NCI-H1417 treated with DMSO at 0.1 percent for 48 hours (cell line): ENCODE data around the gene RELCH.

ENCODE experiments used
- DNase-seq: peaks from one replicate; lab custom pipeline; 2025; lab: John Stamatoyannopoulos, UW

Gene RELCH

GRCh38 chr18:62321201-62321600 lies 134.1 kb downstream of the RELCH start:
- no peak for DNase-seq

DNA sequence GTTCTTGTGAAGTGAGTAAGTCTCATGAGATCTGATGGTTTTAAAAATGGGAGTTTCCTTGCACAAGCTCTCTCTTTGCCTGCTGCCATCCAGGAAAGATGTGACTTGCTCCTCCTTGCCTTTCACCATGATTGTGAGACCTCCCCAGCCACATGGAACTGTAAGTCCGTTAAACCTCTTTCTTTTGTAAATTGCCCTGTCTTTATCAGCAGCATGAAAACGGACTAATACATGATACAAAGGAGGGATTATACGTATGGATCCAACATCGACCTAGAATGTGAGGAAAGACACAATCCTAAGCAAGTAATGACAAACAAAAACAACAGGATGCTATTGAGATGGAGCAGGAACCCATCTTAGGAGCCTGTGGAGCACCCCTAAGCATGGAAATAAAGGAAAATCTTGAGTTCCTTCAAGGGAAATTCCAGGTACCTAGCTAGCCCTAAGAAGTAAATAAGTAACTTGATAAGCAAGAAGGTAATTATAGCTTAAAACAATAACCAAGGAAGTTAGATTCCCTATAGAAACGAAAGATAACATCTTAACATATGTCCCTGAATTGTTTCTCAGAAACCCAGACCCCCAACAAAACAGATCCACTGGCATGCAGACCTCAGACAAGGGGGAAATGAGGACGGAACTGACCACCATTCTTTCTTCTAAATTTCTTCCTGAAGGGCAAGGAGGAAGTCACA lies 136.6 kb downstream of the RELCH start:
- no peak for DNase-seq

- no peak for DNase-seq
Observed at GRCh38 chr18:62324181-62324828, 137.2 kb downstream of the RELCH start.

DNA sequence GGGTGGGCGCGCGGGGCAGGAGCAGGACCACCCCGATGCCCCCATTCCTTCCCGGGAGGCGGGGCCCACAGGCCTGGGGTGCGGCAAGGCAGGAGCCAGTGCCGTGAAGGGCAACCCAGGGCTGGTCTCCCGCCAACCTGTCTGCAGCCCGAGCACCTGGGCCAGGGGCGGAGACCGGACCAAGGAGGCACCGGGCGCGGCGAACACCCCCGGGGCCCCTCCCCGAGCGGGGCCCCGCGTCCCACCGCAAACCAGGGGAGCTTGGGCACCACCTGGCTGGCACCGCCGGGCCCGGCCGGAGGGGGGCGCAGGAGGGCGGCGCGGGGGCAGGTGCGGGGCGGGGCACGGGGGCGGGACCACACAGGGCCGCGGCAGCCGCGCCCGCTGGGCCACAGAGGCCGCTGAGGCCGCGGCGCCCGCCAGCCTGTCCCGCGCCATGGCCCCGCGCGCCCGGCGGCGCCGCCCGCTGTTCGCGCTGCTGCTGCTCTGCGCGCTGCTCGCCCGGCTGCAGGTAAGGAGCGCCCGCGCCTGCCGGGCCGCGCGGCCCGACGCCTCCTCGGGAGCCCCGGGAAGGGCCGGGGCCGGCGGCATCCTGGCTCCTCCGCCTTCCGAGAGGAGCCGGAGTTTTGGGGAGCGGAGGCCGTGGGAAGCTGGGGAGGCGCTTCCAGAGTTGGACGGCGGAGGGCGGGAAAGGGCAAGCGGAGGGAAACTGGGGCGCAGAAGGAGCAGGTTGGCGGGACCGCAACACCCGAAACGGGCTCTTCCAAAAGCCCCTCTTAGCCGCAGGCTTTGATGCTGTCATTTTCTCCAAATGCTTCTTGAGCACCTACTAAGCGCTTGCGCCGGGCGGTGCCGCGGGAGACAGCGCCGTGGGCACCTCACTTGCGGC lies 138.1 kb downstream of the RELCH start, which contains the start of gene TNFRSF11A:
Gene TNFRSF11A, plus strand, starts transcription at position 394 of the 889 bp plus-strand sequence. Its CDS starts 43 bp downstream, at position 437.
- no peak for DNase-seq

DNA sequence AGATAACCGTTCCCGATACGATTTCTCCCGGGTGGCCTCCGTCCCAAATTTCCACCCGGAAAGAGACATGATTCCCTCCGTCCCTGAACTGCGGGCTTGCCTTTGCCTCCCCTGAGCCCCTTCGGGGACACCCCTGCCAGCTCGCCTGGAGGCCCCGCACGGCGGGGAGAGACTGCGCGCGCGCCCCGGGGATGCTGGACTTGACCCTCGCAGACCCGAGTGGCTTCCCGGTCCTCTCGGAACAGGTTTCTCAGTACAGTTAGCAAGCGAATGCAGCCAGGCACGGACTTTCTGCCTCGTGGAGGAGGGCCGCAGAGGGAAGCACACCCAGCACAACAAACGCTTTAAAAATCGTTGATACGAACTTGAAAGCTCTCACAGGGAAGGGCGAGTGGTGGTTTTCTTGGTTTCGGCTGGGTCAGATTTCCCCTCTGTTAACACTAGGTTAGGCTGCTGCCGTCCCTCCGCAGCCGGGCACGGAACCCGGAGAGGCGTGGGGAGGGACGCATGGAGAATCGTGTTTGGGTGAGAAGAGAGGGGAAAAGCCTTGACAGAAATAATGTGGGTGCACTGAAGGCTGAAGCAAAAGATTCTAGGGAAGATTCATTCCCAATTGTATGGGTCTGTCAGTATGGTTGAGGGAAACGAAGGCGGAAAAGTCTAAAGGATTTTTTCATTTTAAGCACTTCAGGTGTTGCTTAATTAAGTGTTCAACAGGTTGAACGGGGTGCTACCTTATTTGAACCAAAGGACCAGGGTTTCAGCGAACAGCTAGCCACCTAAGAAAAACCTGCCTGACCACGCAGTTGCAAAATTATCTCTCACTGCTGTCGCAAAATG lies 139.0 kb downstream of the RELCH start:
- DNase-seq = no peak

DNA sequence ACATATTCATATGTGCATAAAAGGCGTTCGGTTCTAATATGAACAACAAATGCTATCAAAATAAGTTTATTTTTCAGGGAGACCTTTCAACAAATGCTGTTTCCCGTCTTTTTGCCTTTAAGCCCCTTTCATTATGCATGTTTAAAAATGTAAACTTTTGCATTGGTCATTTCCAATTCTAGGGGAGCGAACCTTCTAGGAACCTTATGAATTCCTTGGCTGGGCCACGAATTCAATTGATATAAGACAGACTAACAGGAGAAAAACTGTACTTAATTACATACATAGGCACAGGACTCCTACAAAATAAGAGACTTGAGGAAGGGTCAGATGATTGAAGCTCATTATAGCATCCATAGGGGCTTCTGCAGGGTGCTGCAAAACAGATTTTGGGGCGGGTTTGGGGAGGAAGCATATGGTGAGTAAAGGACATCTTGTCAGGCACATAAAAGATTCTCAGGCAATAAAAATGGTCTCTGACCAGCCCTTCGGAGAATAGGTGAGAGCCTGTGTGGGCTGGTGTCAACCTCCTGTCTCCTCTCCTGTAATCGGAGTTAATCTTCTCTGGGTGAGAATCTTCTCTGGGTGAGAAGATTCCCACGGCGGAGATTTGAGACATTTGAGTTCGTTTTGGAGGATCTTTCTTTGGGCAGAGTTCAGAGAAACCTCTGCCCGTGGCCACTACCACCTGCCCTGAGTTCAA lies 139.7 kb downstream of the RELCH start:
- no peak for DNase-seq

DNA sequence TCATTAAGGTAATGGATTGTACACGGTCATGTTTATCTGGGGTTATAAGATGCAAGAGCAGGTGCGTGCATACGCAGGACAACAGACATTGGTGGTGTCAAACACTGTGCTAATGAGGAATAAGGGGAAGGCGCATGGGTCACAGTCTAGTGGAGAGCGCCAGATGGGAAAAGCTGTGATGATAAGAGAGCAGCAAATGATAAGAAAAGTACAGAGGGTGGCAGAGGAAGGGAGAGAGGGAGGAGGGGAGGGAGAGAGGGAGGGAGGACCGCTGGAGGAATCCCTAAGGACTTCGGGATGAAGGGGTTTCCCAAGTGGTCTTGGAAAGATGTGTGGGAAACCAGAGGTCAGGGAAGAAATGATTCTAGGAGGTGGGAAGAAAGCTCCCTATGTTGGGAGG lies 140.9 kb downstream of the RELCH start:
- DNase-seq = no peak

GRCh38 chr18:62328586-62329525 lies 141.8 kb downstream of the RELCH start:
- DNase-seq = no peak

- no peak for DNase-seq
Observed at GRCh38 chr18:62329691-62330454, 142.8 kb downstream of the RELCH start.

DNA sequence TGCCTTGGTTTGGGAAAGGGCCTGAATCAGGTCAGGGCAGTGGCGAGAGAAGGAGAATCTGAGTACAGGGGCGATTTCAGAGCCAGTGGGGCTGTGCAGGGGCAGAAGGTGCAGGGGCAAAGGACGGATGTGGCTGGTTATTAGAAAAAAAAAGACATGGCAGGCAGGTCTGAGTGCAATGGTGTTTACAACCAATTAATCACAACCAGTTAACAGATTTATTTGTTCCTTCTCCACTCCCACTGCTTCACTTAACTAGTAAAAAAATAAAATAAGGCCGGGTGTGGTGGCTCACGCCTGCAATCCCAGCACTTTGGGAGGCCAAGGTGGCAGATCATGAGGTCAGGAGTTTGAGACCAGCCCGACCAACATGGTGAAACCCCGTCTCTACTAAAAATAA lies 143.6 kb downstream of the RELCH start:
- no peak for DNase-seq

DNA sequence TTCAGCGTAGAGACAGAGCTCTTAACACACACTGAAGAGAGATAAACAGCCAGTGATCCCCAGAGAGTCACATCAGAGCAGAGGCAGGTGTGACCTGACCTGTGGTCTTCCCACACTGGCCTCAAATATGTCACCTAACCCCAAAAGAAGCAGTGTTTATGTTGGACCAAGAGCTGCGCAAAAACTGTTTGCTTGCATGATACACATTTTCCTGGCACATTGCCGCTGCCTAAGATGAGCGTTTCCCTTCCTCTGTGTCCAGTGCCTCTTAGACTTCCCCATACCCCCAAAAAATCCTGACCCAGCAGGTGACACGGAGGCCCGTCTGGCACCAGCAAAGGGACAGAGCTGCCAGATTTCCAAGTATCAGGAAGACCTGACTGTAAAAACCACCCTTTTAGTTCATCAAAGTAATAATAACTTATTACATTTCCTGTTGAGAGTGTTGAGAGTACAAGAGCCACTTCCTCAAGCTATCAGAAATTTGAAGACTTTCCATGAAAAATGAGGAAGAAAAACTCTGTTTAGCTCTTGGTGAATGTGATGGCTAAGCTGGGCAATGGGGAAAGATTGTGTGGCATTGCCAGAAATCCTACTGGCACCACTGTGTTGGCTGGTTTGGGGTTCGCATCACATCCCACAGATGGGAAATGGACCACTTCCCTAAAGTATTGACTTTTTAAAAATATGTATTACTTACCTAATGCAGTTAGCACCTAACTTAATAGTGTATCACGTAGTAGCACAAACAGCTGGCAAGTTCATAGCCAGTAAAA lies 144.7 kb downstream of the RELCH start:
- DNase-seq = no peak

DNA sequence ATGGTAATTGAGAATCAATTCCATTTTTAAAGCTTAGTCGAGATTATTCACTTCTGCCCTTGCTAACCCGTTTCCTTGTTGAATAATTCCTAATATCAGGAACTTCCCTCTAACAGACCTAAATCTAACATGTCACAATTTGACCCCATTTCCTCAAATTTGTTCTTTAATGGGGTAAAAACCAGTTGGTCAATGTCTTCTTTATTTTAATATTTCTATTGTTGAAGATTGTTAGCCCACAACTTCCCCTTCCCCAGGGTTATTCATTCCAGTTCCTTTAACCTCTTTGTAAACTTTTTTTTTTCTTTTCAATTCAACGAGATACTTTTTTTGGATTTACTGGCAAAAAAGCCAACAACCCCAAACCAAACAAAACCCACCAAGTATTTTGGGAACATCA lies 145.4 kb downstream of the RELCH start:
- DNase-seq = no peak

GRCh38 chr18:62332964-62333695 lies 146.1 kb downstream of the RELCH start:
- DNase-seq = no peak

DNA sequence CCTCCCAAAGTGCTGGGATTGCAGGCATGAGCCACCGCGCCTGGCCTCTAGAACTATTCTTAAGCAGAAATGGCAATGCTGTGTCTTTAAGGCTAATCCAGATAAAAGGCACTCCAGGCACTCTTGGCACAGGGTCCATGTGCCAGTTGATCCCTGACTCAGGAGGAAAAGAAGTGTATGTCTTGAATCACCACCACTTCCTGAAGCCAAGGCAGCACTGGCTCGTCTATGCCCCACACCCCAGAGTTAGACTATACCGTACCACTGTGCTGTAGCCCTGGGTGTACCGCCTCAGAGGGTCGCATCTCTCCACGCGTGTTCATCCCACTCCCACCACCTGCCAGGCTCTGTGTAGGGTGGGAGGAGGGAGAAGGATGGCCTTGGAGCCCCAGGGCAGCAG lies 147.1 kb downstream of the RELCH start:
- DNase-seq = no peak

DNA sequence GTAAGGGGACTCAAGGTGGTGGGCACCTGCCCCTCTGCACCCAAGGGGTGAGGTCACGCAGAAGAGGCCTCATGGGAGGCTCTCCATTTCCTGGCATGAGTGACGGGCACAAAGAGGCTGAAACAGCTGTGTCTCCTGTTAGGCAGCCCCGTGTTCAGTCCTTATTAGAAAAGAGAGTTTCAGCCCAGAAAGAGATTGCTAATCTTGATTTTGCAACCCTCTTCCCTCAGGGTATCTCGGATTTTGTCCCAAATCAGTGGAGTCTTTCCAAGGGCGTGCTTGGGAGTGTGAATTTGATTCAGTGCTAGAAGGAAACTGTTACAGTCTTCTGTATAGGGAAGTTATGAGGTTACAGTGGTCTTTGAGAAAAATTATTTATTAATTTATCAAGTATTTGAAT lies 148.4 kb downstream of the RELCH start:
- no peak for DNase-seq

- no peak for DNase-seq
Observed at GRCh38 chr18:62336618-62337017, 149.6 kb downstream of the RELCH start.

DNA sequence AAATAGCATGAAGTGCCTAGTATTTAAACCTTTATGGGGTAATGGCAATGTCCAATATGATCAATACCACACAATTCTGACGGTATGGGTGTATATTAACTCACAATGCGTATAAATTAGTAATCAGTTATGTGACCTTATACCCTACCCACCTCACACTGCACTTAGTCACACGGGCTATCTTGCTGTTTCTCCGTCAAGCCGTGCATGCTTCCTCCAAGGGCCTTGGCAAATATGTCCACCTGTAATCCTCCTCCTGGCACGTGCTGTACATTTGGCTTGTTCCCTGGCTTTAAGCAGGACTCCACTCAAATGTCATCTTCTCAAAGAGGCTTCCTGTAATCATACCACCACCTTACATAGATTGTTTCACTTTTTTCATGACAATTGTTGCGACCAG lies 150.3 kb downstream of the RELCH start:
- no peak for DNase-seq
